Loucy (cell line): ENCODE measurements around the gene ENTREP1.
A peak's percentile ranks its signal among the peaks of the same experiment; 100 is the strongest.

Experiments
- H2AFZ ChIP-seq: fragments of 200-600 bp; sonication (generic); 2 replicates; pipeline ENCODE4 v1.6.0; 2016; ENCODE audit warnings: antibody characterized with exemption, mild to moderate bottlenecking, low read length, moderate library complexity
- H3F3A ChIP-seq: fragments of 200-600 bp; 2 replicates; pipeline ENCODE4 v1.6.0; 2016; ENCODE audit warnings: antibody characterized with exemption, low read depth, mild to moderate bottlenecking
- H3K27me3 ChIP-seq: fragments of 200-600 bp; sonication (generic); 2 replicates; pipeline ENCODE4 v1.6.1; 2014; ENCODE audit warnings: low read length, mild to moderate bottlenecking; ENCODE audit not compliant: insufficient read depth, poor library complexity, severe bottlenecking
- H3K36me3 ChIP-seq: fragments of 200-600 bp; sonication (generic); 2 replicates; pipeline ENCODE4 v1.6.1; 2016; ENCODE audit warnings: low read length; ENCODE audit not compliant: insufficient read depth
- H3K4me1 ChIP-seq: fragments of 200-600 bp; sonication (generic); 2 replicates; pipeline ENCODE4 v1.5.1; 2014; ENCODE audit warnings: low read length, mild to moderate bottlenecking; ENCODE audit not compliant: insufficient read depth, poor library complexity, severe bottlenecking
- H3K4me2 ChIP-seq: fragments of 200-600 bp; sonication (generic); 2 replicates; pipeline ENCODE4 v1.6.0; 2014; ENCODE audit warnings: antibody characterized with exemption, low read length, low read depth, mild to moderate bottlenecking; ENCODE audit not compliant: poor library complexity, severe bottlenecking
- H3K4me3 ChIP-seq: fragments of 200-600 bp; sonication (generic); 2 replicates; pipeline ENCODE4 v1.5.1; 2014; ENCODE audit warnings: low read length, mild to moderate bottlenecking, mixed read lengths; ENCODE audit not compliant: poor library complexity, severe bottlenecking
- H3K79me2 ChIP-seq: fragments of 200-600 bp; sonication (generic); 2 replicates; pipeline ENCODE4 v1.6.1; 2014; ENCODE audit warnings: low read length; ENCODE audit not compliant: insufficient read depth
- H3K9ac ChIP-seq: fragments of 200-600 bp; sonication (generic); 2 replicates; pipeline ENCODE4 v1.6.0; 2014; ENCODE audit warnings: mild to moderate bottlenecking, low read depth, low read length, moderate library complexity; ENCODE audit not compliant: poor library complexity, severe bottlenecking
- H3K9me2 ChIP-seq: fragments of 200-600 bp; sonication (generic); replicated peaks from 2 replicates; pipeline ENCODE4 v1.6.1; 2016; ENCODE audit warnings: low read depth, low read length, mixed read lengths
- H3K9me3 ChIP-seq: fragments of 200-600 bp; sonication (generic); 2 replicates; pipeline ENCODE4 v1.6.1; 2014; ENCODE audit warnings: mild to moderate bottlenecking, antibody characterized with exemption, low read length, low read depth; ENCODE audit not compliant: insufficient read depth
- H4K20me1 ChIP-seq: fragments of 200-600 bp; sonication (generic); 2 replicates; pipeline ENCODE4 v1.6.0; 2014; ENCODE audit warnings: antibody characterized with exemption, low read length, mild to moderate bottlenecking; ENCODE audit not compliant: insufficient read depth, poor library complexity, severe bottlenecking
- EZH2phosphoT487 ChIP-seq: fragments of 200-600 bp; IDR thresholded peaks from 2 replicates; pipeline ENCODE4 v1.6.1; 2018; ENCODE audit warnings: antibody characterized with exemption, mild to moderate bottlenecking, moderate library complexity, borderline replicate concordance
- TF ChIP-seq, protein P1 (sequence below): fragments of 200-600 bp; sonication (generic); conservative IDR thresholded peaks from 2 replicates; pipeline ENCODE4 v1.5.1; 2014; ENCODE audit warnings: mild to moderate bottlenecking, antibody characterized with exemption, low read length

ENTREP1 gene

GRCh38 chr9:69411931-69412740 lies 87.1 kb downstream of the ENTREP1 start:
- Histone ChIP-seq H3K9ac (no peak overlapping the region), H3F3A (no peaks in the 10 kb centered on the region), H3K4me1 (no peaks in the 10 kb centered on the region), H3K27me3 (no peaks in the 10 kb centered on the region), H3K4me2 (no peak overlapping the region), H3K9me2 (no peaks in the 10 kb centered on the region), H3K4me3 (no peak overlapping the region), H3K9me3 (no peaks in the 10 kb centered on the region), H2AFZ (no peak overlapping the region), H4K20me1 (no peaks in the 10 kb centered on the region), H3K36me3 (no peaks in the 10 kb centered on the region), H3K79me2 (no peaks in the 10 kb centered on the region)
- TF ChIP-seq, protein P1, sequence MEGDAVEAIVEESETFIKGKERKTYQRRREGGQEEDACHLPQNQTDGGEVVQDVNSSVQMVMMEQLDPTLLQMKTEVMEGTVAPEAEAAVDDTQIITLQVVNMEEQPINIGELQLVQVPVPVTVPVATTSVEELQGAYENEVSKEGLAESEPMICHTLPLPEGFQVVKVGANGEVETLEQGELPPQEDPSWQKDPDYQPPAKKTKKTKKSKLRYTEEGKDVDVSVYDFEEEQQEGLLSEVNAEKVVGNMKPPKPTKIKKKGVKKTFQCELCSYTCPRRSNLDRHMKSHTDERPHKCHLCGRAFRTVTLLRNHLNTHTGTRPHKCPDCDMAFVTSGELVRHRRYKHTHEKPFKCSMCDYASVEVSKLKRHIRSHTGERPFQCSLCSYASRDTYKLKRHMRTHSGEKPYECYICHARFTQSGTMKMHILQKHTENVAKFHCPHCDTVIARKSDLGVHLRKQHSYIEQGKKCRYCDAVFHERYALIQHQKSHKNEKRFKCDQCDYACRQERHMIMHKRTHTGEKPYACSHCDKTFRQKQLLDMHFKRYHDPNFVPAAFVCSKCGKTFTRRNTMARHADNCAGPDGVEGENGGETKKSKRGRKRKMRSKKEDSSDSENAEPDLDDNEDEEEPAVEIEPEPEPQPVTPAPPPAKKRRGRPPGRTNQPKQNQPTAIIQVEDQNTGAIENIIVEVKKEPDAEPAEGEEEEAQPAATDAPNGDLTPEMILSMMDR: no peak
- no peak for TF ChIP-seq EZH2phosphoT487

GRCh38 chr9:69412741-69413150 lies 87.7 kb downstream of the ENTREP1 start:
- Histone ChIP-seq H2AFZ (no peak overlapping the region), H3K79me2 (no peaks in the 10 kb centered on the region), H3K36me3 (no peaks in the 10 kb centered on the region), H3K27me3 (no peaks in the 10 kb centered on the region), H3K4me3 (no peak overlapping the region), H3K9me3 (no peaks in the 10 kb centered on the region), H4K20me1 (no peaks in the 10 kb centered on the region), H3K9me2 (no peaks in the 10 kb centered on the region), H3F3A (no peaks in the 10 kb centered on the region), H3K4me2 (no peak overlapping the region), H3K9ac (no peak overlapping the region), H3K4me1 (no peaks in the 10 kb centered on the region)
- TF ChIP-seq, protein P1: peak; percentile 68
- no peak for TF ChIP-seq EZH2phosphoT487

DNA sequence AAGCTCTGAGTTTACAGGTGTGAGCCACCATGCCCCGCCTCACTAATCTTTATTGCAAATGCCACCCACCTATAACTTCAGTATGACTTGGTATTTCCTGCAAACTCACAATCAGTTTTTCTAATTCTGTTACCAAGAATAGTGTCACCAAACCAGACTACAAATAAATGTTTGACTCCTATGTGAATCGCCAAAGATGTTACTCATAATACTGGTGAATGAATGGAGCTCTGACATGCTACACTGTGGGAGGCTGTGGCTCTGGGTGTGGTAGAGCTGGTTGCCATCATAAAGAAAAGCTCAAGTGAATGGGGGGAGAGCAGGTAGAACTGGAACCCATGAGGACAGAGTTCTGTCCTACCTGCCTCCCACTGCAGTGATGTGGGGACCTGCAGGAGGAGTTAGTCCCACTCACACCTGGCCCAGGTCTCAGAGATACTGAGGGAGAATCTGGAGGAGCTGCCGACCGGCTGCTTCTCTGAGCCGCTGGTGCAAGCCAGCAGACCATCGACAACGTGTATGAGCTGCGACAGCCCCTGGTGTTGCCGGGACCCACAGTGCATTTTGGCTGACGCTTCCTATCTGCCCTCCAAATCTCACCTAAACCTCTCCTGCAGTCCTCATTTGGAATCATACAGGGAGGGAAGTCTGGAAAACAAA lies 95.7 kb downstream of the ENTREP1 start:
- no peaks in the 10 kb centered on the region for H3K9me3 ChIP-seq
- no peaks in the 10 kb centered on the region for H3K79me2 ChIP-seq
- H3K4me3 ChIP-seq: no peak overlapping the region
- no peaks in the 10 kb centered on the region for H3K9me2 ChIP-seq
- TF ChIP-seq EZH2phosphoT487: no peak
- TF ChIP-seq, protein P1: no peak
- H3K4me2 ChIP-seq: no peak overlapping the region
- H3K36me3 ChIP-seq: no peaks in the 10 kb centered on the region
- no peaks in the 10 kb centered on the region for H3K4me1 ChIP-seq
- H4K20me1 ChIP-seq: no peaks in the 10 kb centered on the region
- H2AFZ ChIP-seq: no peak overlapping the region
- H3F3A ChIP-seq: no peaks in the 10 kb centered on the region
- H3K9ac ChIP-seq: no peak overlapping the region
- no peaks in the 10 kb centered on the region for H3K27me3 ChIP-seq
